Brain microvascular endothelial cell (primary cell): ENCODE data around the gene SUV39H2.

ENCODE experiments used
- DNase-seq: peaks from one replicate; pipeline ENCODE4 v3.0.0-alpha.2; 2020
- H3K27ac ChIP-seq: fragments of 250-450 bp; sonication (Bioruptor Pico); 2 replicates; pipeline ENCODE4 v1.5.1; 2020; ENCODE audit warnings: mild to moderate bottlenecking, moderate library complexity
- H3K27me3 ChIP-seq: fragments of 250-450 bp; sonication (Bioruptor Pico); replicated peaks from 2 replicates; pipeline ENCODE4 v1.5.1; 2020; ENCODE audit warnings: mild to moderate bottlenecking
- H3K36me3 ChIP-seq: fragments of 250-450 bp; sonication (Bioruptor Pico); replicated peaks from 2 replicates; pipeline ENCODE4 v1.5.1; 2020; ENCODE audit warnings: mild to moderate bottlenecking
- H3K4me3 ChIP-seq: 2 replicates; pipeline ENCODE4 v1.5.1; 2011; ENCODE audit warnings: low read depth, mild to moderate bottlenecking, control low read depth, low read length, moderate library complexity
- CTCF ChIP-seq: IDR thresholded peaks from 2 replicates; pipeline ENCODE4 v1.5.1; 2011; ENCODE audit warnings: low read depth, mild to moderate bottlenecking, moderate library complexity, low read length, control low read depth, inconsistent platforms; ENCODE audit errors: missing control alignments
- in situ Hi-C: cut with HindIII; loops from 2 replicates; pipeline ENCODE4 v1.10.0; 2017; ENCODE audit warnings: low sequenced_read_pairs, low pct_ligation_motif_present

Gene SUV39H2

GRCh38 chr10:14947268-14947667 lies 68.6 kb downstream of the SUV39H2 start:
- Histone ChIP-seq H3K36me3 (peaks cover 23% of the 10 kb centered on the region), H3K27me3 (no peaks in the 10 kb centered on the region), H3K4me3 (no peak overlapping the region), H3K27ac (no peak overlapping the region)
- in situ Hi-C loops: no loop called here
- no peak for DNase-seq
- TF ChIP-seq CTCF: no peak

GRCh38 chr10:14949291-14949690 lies 70.6 kb downstream of the SUV39H2 start:
- peaks cover 17% of the 10 kb centered on the region for H3K36me3 ChIP-seq
- H3K4me3 ChIP-seq: no peak overlapping the region
- in situ Hi-C loops: no loop called here
- no peaks in the 10 kb centered on the region for H3K27me3 ChIP-seq
- TF ChIP-seq CTCF: no peak
- H3K27ac ChIP-seq: no peak overlapping the region
- no peak for DNase-seq

- Histone ChIP-seq H3K27ac (peak overlapping the region; percentile 78), H3K27me3 (no peaks in the 10 kb centered on the region), H3K36me3 (no peaks in the 10 kb centered on the region), H3K4me3 (peak overlapping the region; percentile 82)
- TF ChIP-seq CTCF: peak; percentile 24
- no peak for DNase-seq
- in situ Hi-C loops: no loop called here
Observed at GRCh38 chr10:14952851-14953423, 74.3 kb downstream of the SUV39H2 start.

- H3K27me3 ChIP-seq: no peaks in the 10 kb centered on the region
- H3K36me3 ChIP-seq: no peaks in the 10 kb centered on the region
- peak overlapping the region; percentile 78 for H3K27ac ChIP-seq
- peak; percentile 56 for DNase-seq
- TF ChIP-seq CTCF: peak; percentile 42
- in situ Hi-C loops: no loop called here
- peak overlapping the region; percentile 82 for H3K4me3 ChIP-seq
Observed at GRCh38 chr10:14953424-14954000, 74.8 kb downstream of the SUV39H2 start.
